Smooth muscle cell (in vitro differentiated cells): ENCODE results near the gene PAQR4. TPM values are rescaled to one million over a fixed set of nuclear protein-coding genes. Genes with fewer than 3 reads are reported as not detected.

Experiments used
- DNase-seq: peaks from one replicate; lab custom pipeline; 2025; ENCODE audit not compliant: unreplicated experiment; lab: John Stamatoyannopoulos, UW
- H2AFZ ChIP-seq: fragments of 200-600 bp; sonication (generic); 2 replicates; pipeline ENCODE4 v1.6.0; 2016; ENCODE audit warnings: antibody characterized with exemption, low read depth, mild to moderate bottlenecking
- H3F3A ChIP-seq: fragments of 200-600 bp; sonication (generic); 2 replicates; pipeline ENCODE4 v1.6.0; 2017; ENCODE audit warnings: antibody characterized with exemption, low read depth
- H3K27ac ChIP-seq: fragments of 200-600 bp; sonication (generic); 2 replicates; pipeline ENCODE4 v1.5.1; 2016; ENCODE audit warnings: low read depth, mild to moderate bottlenecking
- H3K27me3 ChIP-seq: fragments of 200-600 bp; sonication (generic); 2 replicates; pipeline ENCODE4 v1.6.1; 2016; ENCODE audit warnings: low read depth, mild to moderate bottlenecking
- H3K36me3 ChIP-seq: fragments of 200-600 bp; sonication (generic); 2 replicates; pipeline ENCODE4 v1.5.1; 2016; ENCODE audit warnings: low read depth
- H3K4me1 ChIP-seq: fragments of 200-600 bp; sonication (generic); 2 replicates; pipeline ENCODE4 v1.5.1; 2016; ENCODE audit warnings: low read depth
- H3K4me2 ChIP-seq: fragments of 200-600 bp; sonication (generic); 2 replicates; pipeline ENCODE4 v1.6.0; 2016; ENCODE audit warnings: mild to moderate bottlenecking
- H3K4me3 ChIP-seq: fragments of 200-600 bp; sonication (generic); 2 replicates; pipeline ENCODE4 v1.5.1; 2016; ENCODE audit warnings: mild to moderate bottlenecking
- H3K79me2 ChIP-seq: fragments of 200-600 bp; sonication (generic); 2 replicates; pipeline ENCODE4 v1.6.0; 2016; ENCODE audit warnings: low read depth, mild to moderate bottlenecking
- H3K9ac ChIP-seq: fragments of 200-600 bp; sonication (generic); 2 replicates; pipeline ENCODE4 v1.6.0; 2016; ENCODE audit warnings: low read depth
- H3K9me3 ChIP-seq: fragments of 200-600 bp; sonication (generic); replicated peaks from 2 replicates; pipeline ENCODE4 v1.5.1; 2016; ENCODE audit warnings: low read depth
- H4K20me1 ChIP-seq: fragments of 200-600 bp; sonication (generic); 2 replicates; pipeline ENCODE4 v1.6.0; 2016; ENCODE audit warnings: low read depth
- CTCF ChIP-seq: fragments of 200-600 bp; sonication (generic); IDR thresholded peaks from 2 replicates; pipeline ENCODE4 v1.5.1; 2017; ENCODE audit warnings: borderline replicate concordance, mild to moderate bottlenecking, antibody characterized with exemption; ENCODE audit not compliant: insufficient read depth, poor library complexity, severe bottlenecking
- WGBS: methylation state at CpG from one replicate; pipeline ENCODE4 v1.1.7; 2016; ENCODE audit warnings: low lambda C conversion rate; 5-methylcytosine and 5-hydroxymethylcytosine counted together
- polyA plus RNA-seq: library from polyadenylated mRNA; unstranded; fragments of >200 nt; fragmentation: Nextera tagmentation; extraction: Ambion mirVana; gene quantifications from 2 replicates; pipeline ENCODE4 v1.2.1, GENCODE V29; 2016
- total RNA-seq: library from RNA; depleted of rRNA; stranded (reverse); fragments of >200 nt; gene quantifications from 2 replicates; pipeline ENCODE4 v1.2.3, GENCODE V29; 2014

Gene PAQR4
- total and polyA plus RNA-seq, 2 experiments from 2014 or later, result 4.6 to 9.3 TPM

GRCh38 chr16:3017344-3017743 is 48.2 kb downstream of the PAQR4 start:
- Histone ChIP-seq H3K79me2 (no peaks in the 10 kb centered on the region), H3K4me2 (peak overlapping the region; percentile 77), H3K4me1 (peaks cover 20% of the 10 kb centered on the region), H3K27ac (peak overlapping the region; percentile 40), H4K20me1 (peaks cover 10% of the 10 kb centered on the region), H3K9ac (peak overlapping the region; percentile 21), H3K36me3 (no peaks in the 10 kb centered on the region), H2AFZ (no peak overlapping the region), H3K27me3 (peaks cover 22% of the 10 kb centered on the region), H3K4me3 (peak overlapping the region; percentile 43), H3F3A (peaks cover 16% of the 10 kb centered on the region), H3K9me3 (no peaks in the 10 kb centered on the region)
- 20% methylated on average over 20 of the region's 20 CpGs for WGBS
- no peak for DNase-seq
- no peak for TF ChIP-seq CTCF

GRCh38 chr16:3017794-3018506 is 48.8 kb downstream of the PAQR4 start, which contains the start of gene CLDN6:
CLDN6 (minus strand) TSS chr16:3018183; CDS start chr16:3016021, 2,162 bp downstream.
- H3K4me2 ChIP-seq, result peak within 1 kb of the TSS; percentile 77
- 3% methylated on average over 37 of the region's 52 CpGs for WGBS
- H2AFZ ChIP-seq, result no peak within 1 kb of the TSS
- no peaks in the 10 kb centered on the region for H3K9me3 ChIP-seq
- peak within 1 kb of the TSS; percentile 40 for H3K27ac ChIP-seq
- no peak for DNase-seq
- H3K79me2 ChIP-seq, result no peaks in the 10 kb centered on the region
- H3K27me3 ChIP-seq, result peaks cover 16% of the 10 kb centered on the region
- H3K9ac ChIP-seq, result peak within 1 kb of the TSS; percentile 50
- H3K4me1 ChIP-seq, result peaks cover 20% of the 10 kb centered on the region
- no peaks in the 10 kb centered on the region for H3K36me3 ChIP-seq
- H4K20me1 ChIP-seq, result peaks cover 10% of the 10 kb centered on the region
- H3K4me3 ChIP-seq, result peak within 1 kb of the TSS; percentile 43
- TF ChIP-seq CTCF, result peak; percentile 39
- H3F3A ChIP-seq, result peaks cover 16% of the 10 kb centered on the region

- 36% methylated on average over 40 of the region's 40 CpGs for WGBS
- no peaks in the 10 kb centered on the region for H3K79me2 ChIP-seq
These were observed 50.6 kb downstream of the PAQR4 start for GRCh38 chr16:3019594-3020246.

More at GRCh38 chr16:3019594-3020246, 50.6 kb downstream of the PAQR4 start:
- Histone ChIP-seq H3K4me1 (peaks cover 21% of the 10 kb centered on the region), H2AFZ (no peak overlapping the region), H3K27ac (peak overlapping the region; percentile 100), H3K4me2 (peak overlapping the region; percentile 93), H3K4me3 (peak overlapping the region; percentile 86), H4K20me1 (peaks cover 23% of the 10 kb centered on the region), H3K9ac (no peak overlapping the region), H3F3A (peaks cover 16% of the 10 kb centered on the region), H3K27me3 (no peaks in the 10 kb centered on the region), H3K9me3 (no peaks in the 10 kb centered on the region), H3K36me3 (no peaks in the 10 kb centered on the region)
- no peak for TF ChIP-seq CTCF
- DNase-seq, result no peak
